HG03432 (cell line): ENCODE results near the gene SFN.
"Not testable (repeated sequence)": the region's sequence is repeated elsewhere in the genome, so short reads cannot be mapped to it uniquely, and the experiment has no call there.

Source experiments
- ATAC-seq: cut with Tn5 transposase; IDR thresholded peaks from one replicate; pipeline ENCODE4 v1.9.1; 2021; ENCODE audit warnings: mild to moderate bottlenecking, moderate library complexity; ENCODE audit not compliant: unreplicated experiment

The SFN gene

GRCh38 chr1:26861889-26862378 is 1.0 kb upstream of the SFN start:
- ATAC-seq: no peak

DNA sequence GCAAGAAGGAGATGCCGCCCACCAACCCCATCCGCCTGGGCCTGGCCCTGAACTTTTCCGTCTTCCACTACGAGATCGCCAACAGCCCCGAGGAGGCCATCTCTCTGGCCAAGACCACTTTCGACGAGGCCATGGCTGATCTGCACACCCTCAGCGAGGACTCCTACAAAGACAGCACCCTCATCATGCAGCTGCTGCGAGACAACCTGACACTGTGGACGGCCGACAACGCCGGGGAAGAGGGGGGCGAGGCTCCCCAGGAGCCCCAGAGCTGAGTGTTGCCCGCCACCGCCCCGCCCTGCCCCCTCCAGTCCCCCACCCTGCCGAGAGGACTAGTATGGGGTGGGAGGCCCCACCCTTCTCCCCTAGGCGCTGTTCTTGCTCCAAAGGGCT is 732 bp downstream of the SFN start:
- ATAC-seq: no peak

DNA sequence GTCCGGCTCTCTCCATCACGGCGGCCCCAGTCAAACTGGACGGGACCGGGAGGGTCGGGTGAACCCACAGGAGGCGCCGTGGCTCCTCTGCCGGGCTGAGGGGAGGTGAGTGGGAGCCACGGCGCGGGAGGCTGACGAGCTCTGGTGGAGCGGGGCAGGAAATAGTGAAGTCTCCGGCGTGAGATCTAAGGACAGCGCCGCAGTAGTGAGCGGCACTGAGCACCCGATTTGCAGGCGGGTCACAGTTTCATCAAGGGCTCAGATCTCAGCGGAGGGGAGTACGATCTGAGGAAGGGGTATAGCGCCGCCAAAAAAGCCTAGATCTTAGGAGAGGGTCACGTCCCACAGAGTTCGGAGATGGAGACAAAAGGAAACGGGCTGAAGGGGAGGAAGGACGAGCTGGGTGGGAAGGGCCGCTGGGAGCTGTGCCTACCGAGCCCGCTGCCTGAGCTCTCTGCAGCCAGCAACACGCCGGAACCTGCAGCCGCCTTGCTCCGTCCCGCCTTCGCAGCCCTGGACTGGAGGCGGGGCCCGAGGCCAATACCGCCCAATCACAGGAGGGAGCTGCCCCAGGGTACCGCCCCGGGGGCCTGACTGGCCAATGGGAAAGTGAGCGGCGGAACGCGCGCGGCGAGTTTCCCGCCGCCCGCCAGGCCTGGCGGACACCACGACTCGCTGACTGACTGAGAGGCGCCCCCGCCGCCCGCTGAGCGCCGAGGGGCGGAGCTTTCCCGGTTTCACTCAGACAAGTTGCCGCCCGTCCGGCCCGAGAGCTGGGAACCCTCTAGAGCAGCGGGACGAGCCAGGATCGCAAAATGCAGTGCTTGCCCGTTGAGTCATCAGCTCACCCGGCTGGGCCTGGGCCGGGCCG is 1.9 kb downstream of the SFN start:
- ATAC-seq: peak; percentile 87

- ATAC-seq: not testable (repeated sequence)
Measured at GRCh38 chr1:26873097-26873496, 10.1 kb downstream of the SFN start.

- no peak for ATAC-seq
Measured at GRCh38 chr1:26874896-26875295, 11.9 kb downstream of the SFN start.

DNA sequence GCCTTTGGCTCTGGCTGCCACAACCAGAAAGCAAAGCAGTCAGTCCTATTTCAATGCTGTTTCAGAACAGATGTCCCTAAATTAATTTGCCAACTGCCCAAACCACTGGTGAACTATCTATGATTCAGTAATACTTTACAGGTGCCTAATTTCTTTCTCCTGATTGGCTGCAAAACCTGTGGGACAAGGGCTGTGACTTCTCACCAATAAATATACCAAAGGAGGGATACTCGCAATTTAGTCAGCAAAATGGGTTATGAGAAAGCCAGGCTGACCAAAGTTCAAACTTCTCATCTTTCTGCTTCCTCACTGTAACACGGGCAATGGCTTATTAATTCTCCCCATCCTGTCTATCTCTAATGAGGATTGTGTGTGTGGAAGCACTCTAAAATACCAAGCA is 14.4 kb downstream of the SFN start:
- no peak for ATAC-seq

GRCh38 chr1:26879793-26880192 is 16.8 kb downstream of the SFN start:
- no peak for ATAC-seq

DNA sequence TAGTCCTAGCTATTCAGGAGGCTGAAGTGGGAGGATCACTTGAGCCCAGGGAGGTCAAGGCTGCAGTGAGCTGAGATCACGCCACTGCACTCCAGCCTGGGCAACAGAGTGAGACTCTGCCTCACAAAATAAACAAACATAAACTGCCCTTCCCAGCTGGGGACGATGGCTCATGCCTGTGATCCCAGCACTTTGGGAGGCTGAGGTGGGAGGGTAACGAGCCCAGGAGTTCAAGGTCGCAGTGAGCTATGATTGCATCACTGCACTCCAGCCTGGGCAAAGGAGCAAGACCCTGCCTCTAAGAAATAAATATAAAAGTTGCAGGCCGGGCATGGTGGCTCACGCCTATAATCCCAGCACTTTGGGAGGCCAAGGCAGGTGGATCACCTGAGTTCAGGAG is 18.7 kb downstream of the SFN start:
- not testable (repeated sequence) for ATAC-seq

- no peak for ATAC-seq
Measured at GRCh38 chr1:26882696-26883463, 19.9 kb downstream of the SFN start.

GRCh38 chr1:26887125-26887524 is 24.2 kb downstream of the SFN start:
- ATAC-seq: no peak

GRCh38 chr1:26888231-26888630 is 25.3 kb downstream of the SFN start:
- ATAC-seq: no peak

- ATAC-seq: peak; percentile 86
Measured at GRCh38 chr1:26889551-26890466, 26.9 kb downstream of the SFN start, which contains the start of gene GPN2. Gene GPN2, minus strand, starts transcription at chr1:26890283. Its CDS starts 187 bp downstream, at chr1:26890096.

DNA sequence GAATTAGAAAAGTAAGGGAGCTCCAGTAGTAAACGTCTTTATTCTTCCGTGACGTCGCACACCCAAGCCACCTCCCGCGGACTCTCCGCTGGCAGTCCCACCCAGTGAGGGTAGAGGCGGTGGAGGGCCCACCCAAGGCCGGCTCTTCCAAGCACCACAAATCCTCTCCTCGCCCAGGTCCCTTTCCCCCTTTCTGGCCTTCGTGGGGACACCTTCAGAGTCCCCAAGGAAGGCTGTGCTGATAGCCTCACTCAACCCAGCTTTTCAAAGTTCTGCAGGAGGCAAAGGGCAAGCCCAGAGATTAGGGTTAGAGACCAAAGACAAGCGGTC is 27.5 kb downstream of the SFN start:
- peak; percentile 27 for ATAC-seq

- no peak for ATAC-seq
Measured at GRCh38 chr1:26894263-26894662, 31.3 kb downstream of the SFN start.

DNA sequence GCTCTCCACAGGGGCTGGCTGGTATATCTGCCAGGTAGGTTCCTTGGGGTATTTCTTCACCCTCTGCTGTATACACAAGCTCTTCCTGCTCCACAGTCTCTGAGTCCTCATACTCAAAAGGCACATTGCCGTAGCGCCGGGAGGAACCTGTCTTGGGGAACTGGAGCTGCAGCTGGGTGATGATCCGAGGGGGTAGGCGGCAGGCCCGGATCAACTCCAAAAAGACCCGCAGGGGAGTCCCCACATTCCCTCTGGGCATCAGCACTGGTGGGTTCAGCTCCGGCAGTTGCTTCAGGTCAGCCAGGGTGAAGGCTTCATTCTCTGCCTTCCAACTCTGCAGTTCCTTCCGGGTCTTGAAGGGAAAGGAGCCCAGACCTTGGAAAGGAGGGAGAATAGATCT is 34.4 kb downstream of the SFN start:
- no peak for ATAC-seq

DNA sequence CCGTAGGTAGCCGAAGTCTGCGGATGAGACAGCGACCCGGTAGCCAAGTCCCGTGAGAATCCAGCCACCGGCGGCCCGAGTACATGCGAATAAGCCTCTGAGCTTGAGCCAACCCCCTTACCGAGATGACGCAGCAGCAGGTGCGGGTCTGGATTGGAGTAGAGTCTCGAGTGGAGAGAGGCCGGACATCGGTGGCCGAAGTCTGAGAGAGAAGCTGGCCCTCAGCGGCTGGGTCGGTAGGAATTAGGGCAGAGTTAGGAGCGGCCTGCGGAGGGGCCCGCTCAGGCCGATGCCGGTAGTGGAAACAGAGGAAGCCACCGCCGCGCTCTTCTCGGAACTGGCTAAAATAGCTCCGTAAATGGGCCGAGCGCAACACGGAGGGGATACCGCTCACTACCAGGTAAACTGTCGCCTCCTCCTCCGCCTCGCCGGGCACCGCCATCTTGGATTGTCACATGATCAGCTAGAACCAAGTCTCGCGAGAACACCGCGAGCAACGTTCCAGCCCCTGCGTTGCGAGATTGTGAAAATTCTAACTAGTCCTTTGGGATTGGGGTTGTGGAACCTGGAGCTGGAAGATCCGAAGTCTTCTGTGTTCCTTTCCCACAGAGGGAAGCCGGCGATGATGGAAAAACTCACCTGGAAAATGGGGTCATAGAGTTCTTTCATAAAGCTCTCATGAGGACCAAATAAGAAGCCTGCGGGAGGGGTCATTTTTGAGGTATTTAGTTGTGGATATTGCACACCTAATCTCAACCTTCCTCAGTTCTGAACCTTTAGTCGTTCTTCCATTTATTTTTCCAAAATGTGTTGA is 37.3 kb downstream of the SFN start, which contains the start of gene GPATCH3:
Gene GPATCH3 (minus strand): TSS at position 467 of the 814 bp plus-strand sequence. CDS start 25 bp downstream, at position 442.
- ATAC-seq: peak; percentile 87

GRCh38 chr1:26900815-26901511 is 38.0 kb downstream of the SFN start:
- ATAC-seq: no peak

- ATAC-seq: no peak
Measured at GRCh38 chr1:26907071-26907917, 44.3 kb downstream of the SFN start.
